A549 treated with CpdA at 1 μM for 4 hours (cell line): ENCODE data around the gene AMY1C. TPM values are rescaled to one million over a fixed set of nuclear protein-coding genes. Genes with fewer than 3 reads are reported as not detected.

Experiments
- total RNA-seq: library from RNA; stranded (reverse); fragments of 200-300 nt; extraction: Qiagen RNA extraction; gene quantifications from 5 replicates; pipeline ENCODE4 v1.2.3, GENCODE V29; 2022; ENCODE audit warnings: low read depth

The AMY1C gene
- total RNA-seq: not detected in 5 replicates

DNA sequence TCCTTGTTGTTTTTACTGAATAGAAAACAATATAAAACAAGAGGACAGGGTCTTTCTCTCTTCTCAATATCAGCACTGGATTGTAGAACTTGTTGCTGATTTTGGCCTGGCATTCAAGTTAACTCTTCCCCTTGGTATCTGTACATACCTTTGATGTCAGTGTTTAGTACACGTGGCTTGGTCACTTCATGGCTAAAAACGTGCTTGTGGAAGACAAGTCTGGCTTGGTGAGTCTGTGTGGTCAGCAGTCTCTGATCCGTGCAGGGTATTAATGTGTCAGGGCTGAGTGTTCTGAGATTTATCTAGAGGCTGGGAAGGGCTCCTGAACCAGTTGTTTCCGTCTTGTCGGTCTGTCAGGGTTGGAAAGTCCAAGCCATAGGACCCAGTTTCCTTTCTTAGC is at the start of gene AMY1C:
TSS of gene AMY1C (plus strand) at position 301 of the 400 bp plus-strand sequence. CDS start 572 bp downstream, outside the sequence.

Other genes starting within 250 kb of the AMY1C start
- gene RNPC3, start 224.2 kb upstream of the AMY1C start, total RNA-seq: 5.4 to 7.6 TPM (median 5.9 TPM) in 5 replicates
- 0.35 to 0.84 TPM (median 0.40 TPM) in 5 replicates for gene AMY2B, start 178.3 kb upstream of the AMY1C start, total RNA-seq
- not detected in 5 replicates for gene AMY2A, start 132.5 kb upstream of the AMY1C start, total RNA-seq
- not detected in 5 replicates for gene AMY1A, start 94.1 kb upstream of the AMY1C start, total RNA-seq
- not detected in 5 replicates for gene AMY1B, start 53.7 kb upstream of the AMY1C start, total RNA-seq